Endothelial cell of umbilical vein (primary cell): ENCODE data around the gene CDC42. TPM values are rescaled to one million over a fixed set of nuclear protein-coding genes. Genes with fewer than 3 reads are reported as not detected.

Experiments
- BruUV-seq: library from RNA; stranded (reverse); fragments of 400-500 nt; replicated peaks from 2 replicates; lab custom pipeline; 2021; lab: Mats Ljungman, UMichigan
- CTCF ChIA-PET: fragments of 300-600, 350-600 bp; sonication (Branson Sonifier 250); formaldehyde crosslinking; loops from one replicate; lab custom pipeline; 2021; ENCODE audit warnings: antibody characterized with exemption, inconsistent platforms; lab: Charles Lee
- POLR2A ChIA-PET: fragments of 300-600, 350-600 bp; sonication (Branson Sonifier 250); formaldehyde crosslinking; loops from one replicate; lab custom pipeline; 2021; ENCODE audit warnings: antibody characterized with exemption, inconsistent platforms; lab: Charles Lee
- DNase-seq: peaks from one replicate; pipeline ENCODE4 v3.0.0-alpha.2; 2011; ENCODE audit warnings: low read depth, low spot score
- FAIRE-seq: peaks from 2 replicates; lab custom pipeline; 2011; peaks lifted over from hg19 to GRCh38; lab: Jason Lieb, UNC
- H2AFZ ChIP-seq: 2 replicates; pipeline ENCODE4 v1.6.0; 2012; ENCODE audit warnings: low read depth, low read length, control low read depth, inconsistent platforms
- H3K27ac ChIP-seq: 2 replicates; pipeline ENCODE4 v1.5.1; 2011; ENCODE audit warnings: low read depth, mild to moderate bottlenecking, control low read depth, low read length, moderate library complexity; ENCODE audit not compliant: insufficient read depth
- H3K27me3 ChIP-seq, 2 experiments: 2 replicates each; pipeline versions ENCODE4 v1.6.0 to v1.6.1; 2011; ENCODE audit warnings: low read length in 2 of 2, mixed read lengths in 1 of 2; ENCODE audit not compliant: control insufficient read depth in 2 of 2, insufficient read depth in 2 of 2
- H3K36me3 ChIP-seq, 2 experiments: 2 replicates in 1 of 2; 3 replicates in 1 of 2; pipeline ENCODE4 v1.5.1; 2011; ENCODE audit warnings: low read length in 2 of 2, mild to moderate bottlenecking in 1 of 2, moderate library complexity in 1 of 2; ENCODE audit not compliant: control insufficient read depth in 2 of 2, insufficient read depth in 2 of 2; ENCODE audit errors: extremely low read depth in 1 of 2
- H3K4me1 ChIP-seq: 3 replicates; pipeline ENCODE4 v1.5.1; 2011; ENCODE audit warnings: mild to moderate bottlenecking, low read length; ENCODE audit not compliant: control insufficient read depth, insufficient read depth; ENCODE audit errors: extremely low read depth
- H3K4me2 ChIP-seq: 2 replicates; pipeline ENCODE4 v1.6.1; 2011; ENCODE audit warnings: low read length, control low read depth, mixed read lengths; ENCODE audit not compliant: insufficient read depth
- H3K4me3 ChIP-seq, 3 experiments: fragments of 200-600 bp in 1 of 3; sonication (generic), shearing (Covaris generic) in 1 of 3; replicated peaks in 1 of 3; 2 replicates each; pipeline ENCODE4 v1.5.1; 2011 to 2016; ENCODE audit warnings: control low read depth in 3 of 3, low read length in 3 of 3, mild to moderate bottlenecking in 2 of 3, inconsistent platforms in 1 of 3, low read depth in 1 of 3, moderate library complexity in 1 of 3; ENCODE audit not compliant: insufficient read depth in 1 of 3
- H3K79me2 ChIP-seq: 2 replicates; pipeline ENCODE4 v1.6.0; 2012; ENCODE audit warnings: low read length, inconsistent platforms; ENCODE audit not compliant: control insufficient read depth, insufficient read depth
- H3K9ac ChIP-seq: replicated peaks from 2 replicates; pipeline ENCODE3; 2011; ENCODE audit warnings: low read length, control low read depth; ENCODE audit not compliant: insufficient read depth; ENCODE audit errors: extremely low read depth
- H3K9me1 ChIP-seq: replicated peaks from 3 replicates; pipeline ENCODE4 v1.6.0; 2011; ENCODE audit warnings: mild to moderate bottlenecking, low read length; ENCODE audit not compliant: control insufficient read depth, insufficient read depth; ENCODE audit errors: extremely low read depth
- H3K9me3 ChIP-seq: replicated peaks from 2 replicates; pipeline ENCODE4 v1.5.1; 2012; ENCODE audit warnings: low read length, inconsistent platforms; ENCODE audit not compliant: control insufficient read depth, insufficient read depth
- H4K20me1 ChIP-seq: replicated peaks from 2 replicates; pipeline ENCODE3; 2011; ENCODE audit warnings: mild to moderate bottlenecking, low read length; ENCODE audit not compliant: control insufficient read depth, insufficient read depth; ENCODE audit errors: extremely low read depth
- CTCF ChIP-seq, 2 donors: IDR thresholded peaks; 1 replicate in 1 of 2; 2 replicates in 1 of 2; pipeline ENCODE4 v1.5.1; 2011; ENCODE audit warnings: low read length in 2 of 2, mild to moderate bottlenecking in 2 of 2, moderate library complexity in 2 of 2, control low read depth in 1 of 2, inconsistent platforms in 1 of 2, low read depth in 1 of 2; ENCODE audit not compliant: insufficient read depth in 1 of 2; ENCODE audit errors: extremely low read depth in 1 of 2
- EZH2 ChIP-seq: IDR thresholded peaks from 2 replicates; pipeline ENCODE4 v1.6.1; 2012; ENCODE audit warnings: borderline replicate concordance, low read depth, mild to moderate bottlenecking, moderate library complexity, low read length, inconsistent platforms; ENCODE audit not compliant: severe bottlenecking
- FOS ChIP-seq: IDR thresholded peaks from 2 replicates; pipeline ENCODE4 v1.6.1; 2011; ENCODE audit warnings: mild to moderate bottlenecking, low read length, moderate library complexity, borderline replicate concordance; ENCODE audit not compliant: insufficient read depth
- GATA2 ChIP-seq: IDR thresholded peaks from 2 replicates; pipeline ENCODE4 v1.7.0; 2011; ENCODE audit warnings: low read depth, mild to moderate bottlenecking, moderate library complexity, mixed read lengths, low read length; ENCODE audit not compliant: insufficient read length, insufficient read depth
- JUN ChIP-seq: IDR thresholded peaks from 2 replicates; pipeline ENCODE4 v1.6.1; 2011; ENCODE audit warnings: borderline replicate concordance, low read depth; ENCODE audit not compliant: insufficient read length, insufficient read depth
- MAX ChIP-seq: IDR thresholded peaks from 2 replicates; pipeline ENCODE4 v1.6.1; 2011; ENCODE audit not compliant: insufficient read depth, insufficient read length
- MYC ChIP-seq: IDR thresholded peaks from one replicate; pipeline ENCODE4 v1.6.1; 2011; ENCODE audit warnings: mild to moderate bottlenecking, low read depth, low read length
- POLR2A ChIP-seq: IDR thresholded peaks from 2 replicates; pipeline ENCODE4 v1.6.1; 2012; ENCODE audit warnings: low read depth, mild to moderate bottlenecking, control low read depth, low read length
- POLR2AphosphoS5 ChIP-seq: IDR thresholded peaks from 2 replicates; pipeline ENCODE4 v1.6.1; 2012; ENCODE audit warnings: low read depth, mild to moderate bottlenecking, control low read depth, low read length, moderate library complexity; ENCODE audit not compliant: insufficient read depth
- dilution Hi-C: fragments of 300-500 bp; cut with MboI; formaldehyde crosslinking; loops from one replicate; pipeline ENCODE4 v1.15.0; 2019; ENCODE audit warnings: low sequenced_read_pairs; ENCODE audit not compliant: extremely low pct_ligation_motif_present
- intact Hi-C: fragments of 100-400 bp; cut with micrococcal nuclease; formaldehyde crosslinking; loops from one replicate; pipeline ENCODE4 v1.10.0; 2022
- polyA plus RNA-seq, 4 experiments: library from polyadenylated mRNA; depleted of rRNA in 3 of 4; stranded (reverse) in 3 of 4; unstranded in 1 of 4; fragments of >200 nt; gene quantifications; 2 replicates each; pipeline versions ENCODE4 v1.2.1 to v1.2.3, GENCODE V29; 2011 to 2012; ENCODE audit warnings: missing spikeins in 1 of 4
- total RNA-seq: library from RNA; stranded (reverse); gene quantifications from 2 replicates; pipeline ENCODE4 v1.2.3, GENCODE V29; 2021

CDC42 gene
- total and polyA plus RNA-seq, 2 donors (not counting 3 experiments of a cell fraction or from before 2014, with no cell fraction given): 199 to 381 TPM

- peaks cover 28% of the 10 kb centered on the region for H3K4me1 ChIP-seq
- H4K20me1 ChIP-seq: peaks cover 30% of the 10 kb centered on the region
- H3K9ac ChIP-seq: peak overlapping the region; percentile 97
- H3K4me3 ChIP-seq: peak overlapping the region; percentile 37 to 94 (median 76)
- ChIA-PET CTCF (interaction anchor here (1.1 to 5.1 kb wide), 3 partner anchors 30 to 38 kb away, joined by 3 to 26 read pairs (median 3); no protein-coding TSS in a partner anchor), POLR2A (no interaction called here)
- peak overlapping the region; percentile 99 for H3K4me2 ChIP-seq
- H3K9me3 ChIP-seq: no peaks in the 10 kb centered on the region
- dilution Hi-C loops: no loop called here
- FAIRE-seq: no peak
- peaks cover 60% of the 10 kb centered on the region for H3K79me2 ChIP-seq
- no peak for DNase-seq
- BruUV-seq: no TSS peak
- peaks cover 0 to 2% of the 10 kb centered on the region in 2 experiments for H3K36me3 ChIP-seq
- TF ChIP-seq POLR2A: no peak
- no peak for TF ChIP-seq CTCF (IDR thresholded peaks at IDR 0.05; ENCODE audit: extremely low read depth in 1 of 2, insufficient read depth in 1 of 2, low read depth in 1 of 2, low read length in 2 of 2)
- no peak for TF ChIP-seq MAX
- no peak for TF ChIP-seq POLR2AphosphoS5
- TF ChIP-seq FOS: no peak
- TF ChIP-seq JUN: no peak
- TF ChIP-seq MYC: no peak
- no peak for TF ChIP-seq EZH2
- no peak for TF ChIP-seq GATA2
- peak overlapping the region; percentile 85 for H3K27ac ChIP-seq
- H2AFZ ChIP-seq: no peak overlapping the region
- intact Hi-C loops: loop anchor here (5.0 kb wide), 1 partner anchor 38 kb away; no protein-coding TSS in a partner anchor
- H3K9me1 ChIP-seq: no peaks in the 10 kb centered on the region
- H3K27me3 ChIP-seq: no peaks in the 10 kb centered on the region
Observed at GRCh38 chr1:22053861-22054770, 1.6 kb downstream of the CDC42 start.
